GM12864 (cell line): ENCODE data around the gene ARPC4.

Experiments
- DNase-seq: peaks from one replicate; pipeline ENCODE4 v3.0.0-alpha.2; 2011; ENCODE audit warnings: low read depth
- H3K4me3 ChIP-seq: 2 replicates; pipeline ENCODE4 v1.5.1; 2011; ENCODE audit warnings: mild to moderate bottlenecking, low read depth, low read length, control low read depth
- CTCF ChIP-seq: IDR thresholded peaks from 2 replicates; pipeline ENCODE4 v1.5.1; 2011; ENCODE audit warnings: low read depth, mild to moderate bottlenecking, moderate library complexity, low read length, control low read depth, inconsistent platforms; ENCODE audit errors: missing control alignments

The ARPC4 gene

GRCh38 chr3:9818666-9819335 lies 25.9 kb downstream of the ARPC4 start:
- no peak for TF ChIP-seq CTCF
- H3K4me3 ChIP-seq, result no peak overlapping the region
- no peak for DNase-seq

GRCh38 chr3:9820543-9820942 lies 27.7 kb downstream of the ARPC4 start:
- H3K4me3 ChIP-seq, result no peak overlapping the region
- TF ChIP-seq CTCF, result no peak
- DNase-seq, result no peak

GRCh38 chr3:9820946-9821345 lies 28.1 kb downstream of the ARPC4 start:
- peak; percentile 29 for TF ChIP-seq CTCF
- no peak for DNase-seq

GRCh38 chr3:9825451-9826040 lies 32.7 kb downstream of the ARPC4 start:
- no peak overlapping the region for H3K4me3 ChIP-seq
- TF ChIP-seq CTCF, result no peak
- DNase-seq, result no peak

More at GRCh38 chr3:9820946-9821345, 28.1 kb downstream of the ARPC4 start:
- H3K4me3 ChIP-seq, result no peak overlapping the region

- no peak for DNase-seq
- no peak overlapping the region for H3K4me3 ChIP-seq
- peak; percentile 48 for TF ChIP-seq CTCF
These were observed 34.1 kb downstream of the ARPC4 start for GRCh38 chr3:9826815-9827573.

- no peak for TF ChIP-seq CTCF
- DNase-seq, result no peak
- H3K4me3 ChIP-seq, result no peak overlapping the region
These were observed 36.2 kb downstream of the ARPC4 start for GRCh38 chr3:9828801-9829755.
